Memory B cell (primary cell): ENCODE measurements around the gene SNAI3.
"Not testable (repeated sequence)": the region's sequence is repeated elsewhere in the genome, so short reads cannot be mapped to it uniquely, and the experiment has no call there.

Experiments used
- ATAC-seq: fragments of 150-1000 bp; cut with Tn5 transposase; 2 replicates; pipeline ENCODE4 v1.10.0; 2021; ENCODE audit warnings: low read depth, mild to moderate bottlenecking, moderate library complexity
- DNase-seq, 2 donors: peaks; one replicate each; pipeline ENCODE4 v3.0.0; 2022; ENCODE audit warnings: low spot score in 2 of 2
- H3K27ac Mint-ChIP-seq: one replicate; pipeline ENCODE4 v1.8.0; 2022; ENCODE audit warnings: mild to moderate bottlenecking, moderate library complexity, mixed read lengths
- H3K27me3 Mint-ChIP-seq: one replicate; pipeline ENCODE4 v1.8.0; 2022; ENCODE audit warnings: mixed read lengths
- H3K36me3 Mint-ChIP-seq: one replicate; pipeline ENCODE4 v1.8.0; 2022; ENCODE audit warnings: mild to moderate bottlenecking, mixed read lengths
- H3K4me1 Mint-ChIP-seq: one replicate; pipeline ENCODE4 v1.8.0; 2022; ENCODE audit warnings: mixed read lengths
- H3K4me3 Mint-ChIP-seq: one replicate; pipeline ENCODE4 v1.8.0; 2022; ENCODE audit warnings: mild to moderate bottlenecking, moderate library complexity, mixed read lengths
- H3K9me3 Mint-ChIP-seq: one replicate; pipeline ENCODE4 v1.8.0; 2022; ENCODE audit warnings: mixed read lengths

Gene SNAI3

GRCh38 chr16:88681709-88682451 lies 4.4 kb downstream of the SNAI3 start:
- DNase-seq, result peak; percentile 68 to 79
- H3K27ac Mint-ChIP-seq, result peak overlapping the region; percentile 93
- H3K9me3 Mint-ChIP-seq, result no peaks in the 10 kb centered on the region
- no peaks in the 10 kb centered on the region for H3K27me3 Mint-ChIP-seq
- peaks cover 2% of the 10 kb centered on the region for H3K36me3 Mint-ChIP-seq
- ATAC-seq, result peak; percentile 75
- peaks cover 27% of the 10 kb centered on the region for H3K4me1 Mint-ChIP-seq
- H3K4me3 Mint-ChIP-seq, result peak overlapping the region; percentile 81

GRCh38 chr16:88681084-88681680 lies 5.1 kb downstream of the SNAI3 start:
- Mint-ChIP-seq H3K27me3 (no peaks in the 10 kb centered on the region), H3K4me1 (peaks cover 27% of the 10 kb centered on the region), H3K27ac (peak overlapping the region; percentile 93), H3K9me3 (no peaks in the 10 kb centered on the region), H3K4me3 (peak overlapping the region; percentile 81), H3K36me3 (peaks cover 2% of the 10 kb centered on the region)
- peak; percentile 59 to 61 for DNase-seq
- ATAC-seq, result peak; percentile 54

GRCh38 chr16:88680554-88681083 lies 5.7 kb downstream of the SNAI3 start:
- H3K4me3 Mint-ChIP-seq, result peak overlapping the region; percentile 81
- no peaks in the 10 kb centered on the region for H3K9me3 Mint-ChIP-seq
- DNase-seq (no peak), ATAC-seq (no peak)
- peaks cover 27% of the 10 kb centered on the region for H3K4me1 Mint-ChIP-seq
- H3K36me3 Mint-ChIP-seq, result peaks cover 2% of the 10 kb centered on the region
- H3K27me3 Mint-ChIP-seq, result no peaks in the 10 kb centered on the region
- H3K27ac Mint-ChIP-seq, result peak overlapping the region; percentile 93

GRCh38 chr16:88678224-88678979 lies 7.9 kb downstream of the SNAI3 start:
- Mint-ChIP-seq H3K36me3 (peaks cover 2% of the 10 kb centered on the region), H3K4me1 (peaks cover 18% of the 10 kb centered on the region), H3K27me3 (no peaks in the 10 kb centered on the region), H3K4me3 (no peak overlapping the region), H3K27ac (no peak overlapping the region), H3K9me3 (no peaks in the 10 kb centered on the region)
- DNase-seq (no peak), ATAC-seq (no peak)

- no peak overlapping the region for H3K27ac Mint-ChIP-seq
- peaks cover 2% of the 10 kb centered on the region for H3K36me3 Mint-ChIP-seq
- no peak for DNase-seq
- H3K9me3 Mint-ChIP-seq, result no peaks in the 10 kb centered on the region
- no peak overlapping the region for H3K4me3 Mint-ChIP-seq
- ATAC-seq, result no peak
- peaks cover 18% of the 10 kb centered on the region for H3K4me1 Mint-ChIP-seq
- no peaks in the 10 kb centered on the region for H3K27me3 Mint-ChIP-seq
Measured at GRCh38 chr16:88677721-88678120, 8.6 kb downstream of the SNAI3 start.

GRCh38 chr16:88676502-88677242 lies 9.6 kb downstream of the SNAI3 start:
- no peaks in the 10 kb centered on the region for H3K27me3 Mint-ChIP-seq
- no peak for ATAC-seq

GRCh38 chr16:88673716-88674379 lies 12.5 kb downstream of the SNAI3 start:
- Mint-ChIP-seq H3K9me3 (no peaks in the 10 kb centered on the region), H3K4me1 (no peaks in the 10 kb centered on the region), H3K36me3 (no peaks in the 10 kb centered on the region), H3K4me3 (no peak overlapping the region), H3K27ac (no peak overlapping the region), H3K27me3 (no peaks in the 10 kb centered on the region)
- DNase-seq, result no peak
- ATAC-seq, result no peak

More at GRCh38 chr16:88676502-88677242, 9.6 kb downstream of the SNAI3 start:
- no peak for DNase-seq
- Mint-ChIP-seq H3K4me1 (peaks cover 9% of the 10 kb centered on the region), H3K4me3 (no peak overlapping the region), H3K9me3 (no peaks in the 10 kb centered on the region), H3K27ac (no peak overlapping the region), H3K36me3 (peaks cover 2% of the 10 kb centered on the region)

GRCh38 chr16:88672776-88673175 lies 13.5 kb downstream of the SNAI3 start:
- no peaks in the 10 kb centered on the region for H3K4me1 Mint-ChIP-seq
- no peaks in the 10 kb centered on the region for H3K9me3 Mint-ChIP-seq
- H3K36me3 Mint-ChIP-seq, result peaks cover 2% of the 10 kb centered on the region
- DNase-seq (no peak), ATAC-seq (no peak)
- no peaks in the 10 kb centered on the region for H3K27me3 Mint-ChIP-seq
- H3K4me3 Mint-ChIP-seq, result no peak overlapping the region
- no peak overlapping the region for H3K27ac Mint-ChIP-seq

GRCh38 chr16:88671806-88672205 lies 14.5 kb downstream of the SNAI3 start:
- Mint-ChIP-seq H3K27me3 (no peaks in the 10 kb centered on the region), H3K9me3 (no peaks in the 10 kb centered on the region), H3K27ac (no peak overlapping the region), H3K36me3 (peaks cover 2% of the 10 kb centered on the region), H3K4me1 (peaks cover 2% of the 10 kb centered on the region), H3K4me3 (no peak overlapping the region)
- ATAC-seq (no peak), DNase-seq (no peak)

GRCh38 chr16:88669980-88670379 lies 16.3 kb downstream of the SNAI3 start:
- no peak overlapping the region for H3K4me3 Mint-ChIP-seq
- no peaks in the 10 kb centered on the region for H3K27me3 Mint-ChIP-seq
- H3K36me3 Mint-ChIP-seq, result peaks cover 2% of the 10 kb centered on the region
- H3K27ac Mint-ChIP-seq, result no peak overlapping the region
- DNase-seq (no peak), ATAC-seq (no peak)
- no peaks in the 10 kb centered on the region for H3K9me3 Mint-ChIP-seq
- peaks cover 4% of the 10 kb centered on the region for H3K4me1 Mint-ChIP-seq

- not testable (repeated sequence) for H3K9me3 Mint-ChIP-seq, ATAC-seq, H3K36me3 Mint-ChIP-seq, H3K4me1 Mint-ChIP-seq, H3K27me3 Mint-ChIP-seq, H3K27ac Mint-ChIP-seq, H3K4me3 Mint-ChIP-seq, DNase-seq
Measured at GRCh38 chr16:88669493-88669892, 16.8 kb downstream of the SNAI3 start.

- H3K4me1 Mint-ChIP-seq, result peaks cover 9% of the 10 kb centered on the region
Measured at GRCh38 chr16:88667461-88667860, 18.8 kb downstream of the SNAI3 start.

GRCh38 chr16:88665570-88665969 lies 20.7 kb downstream of the SNAI3 start:
- H3K27me3 Mint-ChIP-seq, result no peaks in the 10 kb centered on the region
- no peaks in the 10 kb centered on the region for H3K9me3 Mint-ChIP-seq
- ATAC-seq (no peak), DNase-seq (no peak)
- no peak overlapping the region for H3K4me3 Mint-ChIP-seq
- peaks cover 20% of the 10 kb centered on the region for H3K4me1 Mint-ChIP-seq
- H3K27ac Mint-ChIP-seq, result no peak overlapping the region
- H3K36me3 Mint-ChIP-seq, result peaks cover 2% of the 10 kb centered on the region

More at GRCh38 chr16:88667461-88667860, 18.8 kb downstream of the SNAI3 start:
- Mint-ChIP-seq H3K27me3 (no peaks in the 10 kb centered on the region), H3K9me3 (no peaks in the 10 kb centered on the region), H3K27ac (no peak overlapping the region), H3K4me3 (no peak overlapping the region), H3K36me3 (peaks cover 2% of the 10 kb centered on the region)
- DNase-seq (no peak), ATAC-seq (no peak)
